SK-N-SH treated with all-trans-retinoic acid at 6 μM for 48 hours (cell line): ENCODE data around the gene DNAJC15.

Source experiments
- ATAC-seq: fragments of 200-7000 bp; cut with Tn5 transposase; 3 replicates; pipeline ENCODE4 v1.9.1; 2020; ENCODE audit warnings: mild to moderate bottlenecking, moderate library complexity
- ARNTL ChIP-seq: fragments of 450-650 bp; formaldehyde crosslinking; IDR thresholded peaks from 2 replicates; pipeline ENCODE4 v1.5.0; 2020; ENCODE audit warnings: low read depth, mild to moderate bottlenecking, moderate library complexity, borderline replicate concordance
- CREB5 ChIP-seq: fragments of 250-450 bp; sonication (Bioruptor Pico); IDR thresholded peaks from 2 replicates; pipeline ENCODE4 v1.5.1; 2020; ENCODE audit warnings: low read depth, mild to moderate bottlenecking, moderate library complexity
- CSDC2 ChIP-seq: fragments of 250-450 bp; sonication (Bioruptor Pico); IDR thresholded peaks from 2 replicates; pipeline ENCODE4 v1.5.0; 2020; ENCODE audit warnings: mild to moderate bottlenecking, moderate library complexity
- CSRNP3 ChIP-seq: fragments of 250-450 bp; sonication (Bioruptor Pico); IDR thresholded peaks from 2 replicates; pipeline ENCODE4 v1.5.1; 2021; ENCODE audit warnings: mild to moderate bottlenecking, moderate library complexity
- ESRRG ChIP-seq: fragments of 250-450 bp; sonication (Bioruptor Pico); IDR thresholded peaks from 2 replicates; pipeline ENCODE4 v1.6.1; 2021; ENCODE audit warnings: mild to moderate bottlenecking
- GLIS3 ChIP-seq: fragments of 250-450 bp; sonication (Bioruptor Pico); IDR thresholded peaks from 2 replicates; pipeline ENCODE4 v1.5.0; 2020; ENCODE audit warnings: mild to moderate bottlenecking, moderate library complexity
- ISL1 ChIP-seq: fragments of 250-450 bp; sonication (Bioruptor Pico); IDR thresholded peaks from 2 replicates; pipeline ENCODE4 v2.1.2; 2022; ENCODE audit warnings: mild to moderate bottlenecking, moderate library complexity
- OSR1 ChIP-seq: fragments of 250-450 bp; sonication (Bioruptor Pico); IDR thresholded peaks from 2 replicates; pipeline ENCODE4 v1.8.0; 2022; ENCODE audit warnings: moderate library complexity, mild to moderate bottlenecking, inconsistent platforms
- POU6F1 ChIP-seq: fragments of 250-450 bp; sonication (Bioruptor Pico); IDR thresholded peaks from 2 replicates; pipeline ENCODE4 v1.8.0; 2021; ENCODE audit warnings: low read depth, mild to moderate bottlenecking, moderate library complexity, borderline replicate concordance
- PPARA ChIP-seq: fragments of 250-450 bp; sonication (Bioruptor Pico); IDR thresholded peaks from 2 replicates; pipeline ENCODE4 v1.5.0; 2020; ENCODE audit warnings: mild to moderate bottlenecking, borderline replicate concordance
- RARB ChIP-seq: fragments of 250-450 bp; sonication (Bioruptor Pico); IDR thresholded peaks from 2 replicates; pipeline ENCODE4 v1.8.0; 2021; ENCODE audit warnings: mild to moderate bottlenecking, moderate library complexity
- SNAI2 ChIP-seq: fragments of 250-450 bp; sonication (Bioruptor Pico); IDR thresholded peaks from 2 replicates; pipeline ENCODE4 v1.5.0; 2020; ENCODE audit warnings: mild to moderate bottlenecking, moderate library complexity
- TCF4 ChIP-seq: fragments of 250-450 bp; sonication (Bioruptor Pico); IDR thresholded peaks from 2 replicates; pipeline ENCODE4 v1.8.0; 2021; ENCODE audit warnings: mild to moderate bottlenecking, moderate library complexity, borderline replicate concordance
- TOX ChIP-seq: fragments of 250-450 bp; sonication (Bioruptor Pico); IDR thresholded peaks from 2 replicates; pipeline ENCODE4 v1.8.0; 2021; ENCODE audit warnings: mild to moderate bottlenecking, moderate library complexity, borderline replicate concordance
- TSHZ2 ChIP-seq: fragments of 250-450 bp; sonication (Bioruptor Pico); IDR thresholded peaks from 2 replicates; pipeline ENCODE4 v1.5.0; 2020; ENCODE audit warnings: mild to moderate bottlenecking, moderate library complexity
- ZC3H10 ChIP-seq: fragments of 250-450 bp; sonication (Bioruptor Pico); IDR thresholded peaks from 2 replicates; pipeline ENCODE4 v1.5.1; 2021; ENCODE audit warnings: mild to moderate bottlenecking, moderate library complexity
- ZFP3 ChIP-seq: fragments of 250-450 bp; sonication (Bioruptor Pico); IDR thresholded peaks from 2 replicates; pipeline ENCODE4 v1.5.0; 2020; ENCODE audit warnings: mild to moderate bottlenecking, moderate library complexity
- ZFP30 ChIP-seq: fragments of 450-650 bp; formaldehyde crosslinking; IDR thresholded peaks from 2 replicates; pipeline ENCODE4 v1.5.0; 2022; ENCODE audit warnings: mild to moderate bottlenecking, moderate library complexity
- ZNF565 ChIP-seq: fragments of 450-650 bp; formaldehyde crosslinking; conservative IDR thresholded peaks from 2 replicates; pipeline ENCODE4 v1.5.0; 2020; ENCODE audit warnings: low read depth, mild to moderate bottlenecking, moderate library complexity
- ZNF70 ChIP-seq: fragments of 450-650 bp; formaldehyde crosslinking; IDR thresholded peaks from 2 replicates; pipeline ENCODE4 v1.5.0; 2020; ENCODE audit warnings: mild to moderate bottlenecking, moderate library complexity
- ZNF8 ChIP-seq: fragments of 450-650 bp; formaldehyde crosslinking; IDR thresholded peaks from 2 replicates; pipeline ENCODE4 v1.5.0; 2020; ENCODE audit warnings: mild to moderate bottlenecking, moderate library complexity

The DNAJC15 gene

GRCh38 chr13:43115141-43115540 is 91.8 kb downstream of the DNAJC15 start:
- no peak for ATAC-seq
- TF ChIP-seq GLIS3 (CRISPR knock-in tag) (no peak), SNAI2 (CRISPR knock-in tag) (no peak), ZNF8 (CRISPR knock-in tag) (no peak), PPARA (no peak), ZC3H10 (CRISPR knock-in tag) (no peak), ZFP30 (CRISPR knock-in tag) (no peak), CSRNP3 (no peak), CSDC2 (CRISPR knock-in tag) (no peak), ISL1 (CRISPR knock-in tag) (no peak), TOX (CRISPR knock-in tag) (no peak), CREB5 (CRISPR knock-in tag) (no peak), RARB (CRISPR knock-in tag) (no peak), OSR1 (CRISPR knock-in tag) (no peak), ARNTL (CRISPR knock-in tag) (no peak), POU6F1 (CRISPR knock-in tag) (no peak), TCF4 (CRISPR knock-in tag) (no peak), ZNF70 (no peak)

- no peak for ATAC-seq
- TF ChIP-seq ZFP30 (CRISPR knock-in tag), result no peak
- TF ChIP-seq ZC3H10 (CRISPR knock-in tag), result no peak
- TF ChIP-seq GLIS3 (CRISPR knock-in tag), result no peak
- TF ChIP-seq TSHZ2 (CRISPR knock-in tag), result no peak
- TF ChIP-seq TOX (CRISPR knock-in tag), result no peak
- no peak for TF ChIP-seq CSRNP3
- TF ChIP-seq SNAI2 (CRISPR knock-in tag), result no peak
- TF ChIP-seq CREB5 (CRISPR knock-in tag), result no peak
- no peak for TF ChIP-seq ZNF565
Measured at GRCh38 chr13:43116242-43116641, 92.9 kb downstream of the DNAJC15 start.

GRCh38 chr13:43118521-43118920 is 95.1 kb downstream of the DNAJC15 start:
- no peak for TF ChIP-seq CSDC2 (CRISPR knock-in tag)
- TF ChIP-seq POU6F1 (CRISPR knock-in tag), result no peak
- TF ChIP-seq ARNTL (CRISPR knock-in tag), result no peak
- TF ChIP-seq SNAI2 (CRISPR knock-in tag), result no peak
- TF ChIP-seq ZFP30 (CRISPR knock-in tag), result no peak
- no peak for TF ChIP-seq PPARA
- no peak for TF ChIP-seq ZNF70
- no peak for TF ChIP-seq OSR1 (CRISPR knock-in tag)
- TF ChIP-seq ESRRG (CRISPR knock-in tag), result no peak
- TF ChIP-seq CREB5 (CRISPR knock-in tag), result no peak
- TF ChIP-seq ZFP3, result no peak
- TF ChIP-seq TOX (CRISPR knock-in tag), result no peak
- TF ChIP-seq RARB (CRISPR knock-in tag), result no peak
- no peak for ATAC-seq
